HCT116 (cell line): ENCODE measurements around the gene CLRN1. TPM values are rescaled to one million over a fixed set of nuclear protein-coding genes. Genes with fewer than 3 reads are reported as not detected.

Experiments
- ATAC-seq: fragments of 200-7000 bp; cut with Tn5 transposase; 2 replicates; pipeline ENCODE4 v1.9.1; 2020; ENCODE audit warnings: mild to moderate bottlenecking, moderate library complexity
- BruUV-seq: library from RNA; stranded (reverse); fragments of 400-500 nt; replicated peaks from 2 replicates; lab custom pipeline; 2021; lab: Mats Ljungman, UMichigan
- CTCF ChIA-PET: fragments of 300-600 bp; sonication (Branson Sonifier 250); formaldehyde crosslinking; loops from one replicate; lab custom pipeline; 2021; ENCODE audit warnings: antibody characterized with exemption; lab: Charles Lee
- POLR2A ChIA-PET: fragments of 300-600, 350-600 bp; sonication (Branson Sonifier 250); formaldehyde crosslinking; loops from one replicate; lab custom pipeline; 2021; ENCODE audit warnings: antibody characterized with exemption; lab: Charles Lee
- RAD21 ChIA-PET, 2 experiments: fragments of 300-600 bp; sonication (Branson Sonifier 250); formaldehyde crosslinking; loops; one replicate each; lab custom pipeline; 2023; ENCODE audit warnings: low total read pairs in 2 of 2; ENCODE audit not compliant: uncharacterized antibody in 2 of 2, unreplicated experiment in 2 of 2, low non-redundant PET in 1 of 2; lab: Charles Lee
- DNase-seq: peaks from one replicate; pipeline ENCODE4 v3.0.0-alpha.2; 2010; ENCODE audit warnings: low read depth, low spot score
- H2AFZ ChIP-seq: fragments of 200-600 bp; shearing (Covaris generic), sonication (generic); 2 replicates; pipeline ENCODE4 v1.6.1; 2017; ENCODE audit warnings: low read depth, mixed run types, mixed read lengths, antibody characterized with exemption, low read length; ENCODE audit not compliant: poor library complexity, severe bottlenecking
- H3K27ac ChIP-seq: 2 replicates; pipeline ENCODE4 v1.5.1; 2012; ENCODE audit warnings: low read depth, low read length
- H3K27me3 ChIP-seq: fragments of 200-600 bp; sonication (generic); 2 replicates; pipeline ENCODE4 v1.6.1; 2016; ENCODE audit warnings: mixed run types, low read length, mixed read lengths; ENCODE audit not compliant: insufficient read depth
- H3K36me3 ChIP-seq, 2 experiments: fragments of 200-500 bp in 1 of 2; fragments of 200-600 bp in 1 of 2; sonication (Bioruptor generic) in 1 of 2; sonication (generic) in 1 of 2; 2 replicates each; pipeline versions ENCODE4 v1.5.1 to v1.6.1; 2014 to 2016; ENCODE audit warnings: low read length in 2 of 2, inconsistent platforms in 1 of 2, mixed read lengths in 1 of 2, mixed run types in 1 of 2; ENCODE audit not compliant: insufficient read depth in 2 of 2, control insufficient read depth in 1 of 2
- H3K4me1 ChIP-seq, 2 experiments: fragments of 200-600 bp in 1 of 2; sonication (generic) in 1 of 2; 2 replicates each; pipeline versions ENCODE4 v1.5.1 to v1.6.1; 2012 to 2017; ENCODE audit warnings: low read length in 2 of 2, inconsistent platforms in 1 of 2, mild to moderate bottlenecking in 1 of 2, mixed read lengths in 1 of 2, mixed run types in 1 of 2, moderate library complexity in 1 of 2; ENCODE audit not compliant: insufficient read depth in 2 of 2, control insufficient read depth in 1 of 2
- H3K4me2 ChIP-seq: fragments of 200-600 bp; sonication (generic); 2 replicates; pipeline ENCODE4 v1.6.1; 2017; ENCODE audit warnings: mixed run types, low read length, mixed read lengths
- H3K4me3 ChIP-seq, 2 experiments: fragments of 200-600 bp in 1 of 2; sonication (generic) in 1 of 2; replicated peaks in 1 of 2; 2 replicates each; pipeline ENCODE4 v1.5.1; 2011 to 2016; ENCODE audit warnings: low read length in 2 of 2, control low read depth in 1 of 2, low read depth in 1 of 2, mild to moderate bottlenecking in 1 of 2, mixed read lengths in 1 of 2, mixed run types in 1 of 2
- H3K79me2 ChIP-seq: fragments of 200-600 bp; sonication (generic); 2 replicates; pipeline ENCODE4 v1.6.1; 2017; ENCODE audit warnings: mild to moderate bottlenecking, mixed run types, low read length, moderate library complexity, mixed read lengths; ENCODE audit not compliant: insufficient read depth
- H3K9ac ChIP-seq: fragments of 200-600 bp; sonication (generic); 2 replicates; pipeline ENCODE4 v1.6.1; 2016; ENCODE audit warnings: low read length, mixed read lengths
- H3K9me2 ChIP-seq: fragments of 200-600 bp; sonication (generic), shearing (Covaris generic); 2 replicates; pipeline ENCODE4 v1.6.1; 2017; ENCODE audit warnings: mixed run types, mild to moderate bottlenecking, moderate library complexity; ENCODE audit not compliant: insufficient read depth
- H3K9me3 ChIP-seq, 2 experiments: fragments of 200-500 bp in 1 of 2; fragments of 200-600 bp in 1 of 2; sonication (Bioruptor generic) in 1 of 2; sonication (generic) in 1 of 2; 2 replicates each; pipeline ENCODE4 v1.6.1; 2014 to 2017; ENCODE audit warnings: low read length in 2 of 2, mixed read lengths in 2 of 2, inconsistent platforms in 1 of 2, low read depth in 1 of 2, mild to moderate bottlenecking in 1 of 2, mixed run types in 1 of 2, moderate library complexity in 1 of 2; ENCODE audit not compliant: control insufficient read depth in 1 of 2, insufficient read depth in 1 of 2
- H4K20me1 ChIP-seq: fragments of 200-600 bp; sonication (generic), shearing (Covaris generic); 2 replicates; pipeline ENCODE4 v1.6.1; 2017; ENCODE audit warnings: mixed run types, mild to moderate bottlenecking, moderate library complexity; ENCODE audit not compliant: insufficient read depth
- CBX3 ChIP-seq: IDR thresholded peaks from 2 replicates; pipeline ENCODE4 v1.6.1; 2012; ENCODE audit warnings: low read depth
- ELF1 ChIP-seq: IDR thresholded peaks from 2 replicates; pipeline ENCODE4 v1.6.1; 2012; ENCODE audit warnings: low read depth, borderline replicate concordance
- EZH2 ChIP-seq: fragments of 200-600 bp; sonication (generic); IDR thresholded peaks from 2 replicates; pipeline ENCODE4 v1.6.1; 2017; ENCODE audit warnings: antibody characterized with exemption, mixed run types
- EZH2phosphoT487 ChIP-seq: fragments of 200-600 bp; IDR thresholded peaks from 2 replicates; pipeline ENCODE4 v1.6.1; 2018; ENCODE audit warnings: antibody characterized with exemption, borderline replicate concordance
- FOSL1 ChIP-seq: IDR thresholded peaks from 2 replicates; pipeline ENCODE4 v1.6.1; 2012; ENCODE audit warnings: low read depth
- JUND ChIP-seq: IDR thresholded peaks from 2 replicates; pipeline ENCODE4 v1.6.1; 2012
- POLR2A ChIP-seq: IDR thresholded peaks from 2 replicates; pipeline ENCODE4 v1.7.0; 2011; ENCODE audit warnings: borderline replicate concordance; ENCODE audit not compliant: insufficient read depth, insufficient read length; ENCODE audit errors: extremely low read depth
- POLR2AphosphoS5 ChIP-seq: IDR thresholded peaks from 2 replicates; pipeline ENCODE4 v1.6.1; 2011; ENCODE audit warnings: mild to moderate bottlenecking, low read depth, low read length, moderate library complexity
- SIN3A ChIP-seq: IDR thresholded peaks from 2 replicates; pipeline ENCODE4 v1.6.1; 2012; ENCODE audit warnings: low read depth
- SP1 ChIP-seq: IDR thresholded peaks from 2 replicates; pipeline ENCODE4 v1.6.1; 2012; ENCODE audit warnings: low read depth
- SRF ChIP-seq: IDR thresholded peaks from 2 replicates; pipeline ENCODE4 v1.6.1; 2012; ENCODE audit warnings: low read depth
- YY1 ChIP-seq: IDR thresholded peaks from 2 replicates; pipeline ENCODE4 v1.6.1; 2011; ENCODE audit warnings: low read length, low read depth, moderate library complexity, mild to moderate bottlenecking; ENCODE audit not compliant: insufficient replicate concordance; ENCODE audit errors: extremely low read depth
- ZFX ChIP-seq: fragments of 450-650 bp; IDR thresholded peaks from 2 replicates; pipeline ENCODE4 v1.6.1; 2017
- ZNF274 ChIP-seq: fragments of 200-500 bp; sonication (Bioruptor generic); IDR thresholded peaks from 2 replicates; pipeline ENCODE4 v1.6.1; 2014; ENCODE audit warnings: mild to moderate bottlenecking, low read depth, low read length, inconsistent platforms
- intact Hi-C: fragments of 100-400 bp; cut with micrococcal nuclease; formaldehyde crosslinking; loops from 2 replicates; pipeline ENCODE4 v1.10.0; 2022
- total RNA-seq: library from RNA; stranded (reverse); gene quantifications from one replicate; pipeline ENCODE4 v1.2.1, GENCODE V29; 2021; ENCODE audit not compliant: unreplicated experiment
- TF ChIP-seq, protein P1 (sequence below): IDR thresholded peaks from 2 replicates; pipeline ENCODE4 v1.6.1; 2011; ENCODE audit warnings: mild to moderate bottlenecking, low read length, moderate library complexity; ENCODE audit not compliant: insufficient replicate concordance; ENCODE audit errors: extremely low read depth
- TF ChIP-seq, protein P2 (sequence below), 3 experiments: fragments of 200-600 bp in 1 of 3; sonication (generic) in 1 of 3; IDR thresholded peaks in 2 of 3; conservative IDR thresholded peaks in 1 of 3; 2 replicates each; pipeline ENCODE4 v1.5.1; 2012 to 2017; ENCODE audit warnings: low read depth in 2 of 3, low read length in 2 of 3, antibody characterized with exemption in 1 of 3, borderline replicate concordance in 1 of 3, control low read depth in 1 of 3, mild to moderate bottlenecking in 1 of 3, mixed read lengths in 1 of 3, mixed run types in 1 of 3, moderate library complexity in 1 of 3; ENCODE audit not compliant: insufficient read depth in 1 of 3
- TF ChIP-seq, protein P3 (sequence below): IDR thresholded peaks from 2 replicates; pipeline ENCODE4 v1.6.1; 2012; ENCODE audit warnings: low read depth
- TF ChIP-seq, protein P4 (sequence below): IDR thresholded peaks from 2 replicates; pipeline ENCODE4 v1.6.1; 2012

CLRN1 gene
- total RNA-seq, 1 experiment from 2014 or later: not detected

DNA sequence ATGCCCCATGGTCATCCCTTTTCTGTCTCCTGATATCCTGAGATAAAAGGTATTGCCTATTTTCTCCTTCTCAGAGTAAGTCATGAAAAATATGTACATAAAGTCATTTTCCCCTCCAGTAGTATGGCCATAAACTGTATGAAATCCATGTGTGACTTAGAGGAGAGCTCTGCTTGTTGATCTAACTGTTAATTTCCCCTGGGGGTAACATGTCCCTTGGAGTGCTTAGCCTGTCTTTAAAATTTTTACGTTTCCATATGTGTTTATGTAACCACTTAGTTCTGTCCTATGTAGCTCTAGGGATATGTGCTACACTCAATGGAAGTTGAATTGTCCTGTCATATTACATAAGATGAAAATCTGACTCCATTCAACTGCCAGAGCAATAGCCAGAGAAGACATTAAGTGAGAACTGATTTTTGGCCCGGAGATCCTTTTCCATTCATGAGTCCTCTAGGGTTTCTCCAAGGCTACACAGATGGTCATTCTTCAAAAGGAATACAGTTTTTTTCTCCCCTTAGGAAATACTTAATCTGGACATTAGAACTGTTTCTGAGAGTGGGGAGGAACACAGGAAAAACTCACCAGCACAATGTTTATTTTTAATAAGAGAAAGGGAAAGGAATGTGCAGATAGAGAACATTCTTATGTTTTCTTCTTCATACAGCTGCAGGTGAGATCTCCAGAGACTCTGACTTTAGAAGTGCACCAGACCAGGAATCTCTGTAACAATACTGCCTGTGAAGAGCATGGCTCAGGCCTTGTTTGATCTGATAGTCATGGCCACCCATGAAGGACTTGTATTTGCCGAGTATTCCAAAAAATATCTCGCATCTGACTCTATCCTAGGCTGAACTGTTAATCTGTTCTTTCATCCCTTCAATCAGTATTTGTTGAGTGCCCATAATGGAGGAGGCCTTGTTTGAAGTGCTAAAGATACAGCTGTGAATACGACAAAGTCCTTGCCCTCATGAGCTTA lies 29.8 kb upstream of the CLRN1 start:
- BruUV-seq: no TSS peak
- ATAC-seq: no peak
- Histone ChIP-seq H3K4me2 (no peak overlapping the region), H3K27me3 (no peaks in the 10 kb centered on the region), H3K36me3 (no peaks in the 10 kb centered on the region), H3K9me2 (no peaks in the 10 kb centered on the region), H2AFZ (no peak overlapping the region), H3K4me1 (peaks cover 0 to 8% of the 10 kb centered on the region in 2 experiments; a peak in 2 of 4 replicates), H3K27ac (no peak overlapping the region), H3K9me3 (no peaks in the 10 kb centered on the region), H4K20me1 (no peaks in the 10 kb centered on the region), H3K4me3 (no peak overlapping the region), H3K79me2 (no peaks in the 10 kb centered on the region), H3K9ac (no peak overlapping the region)
- ChIA-PET RAD21 (no interaction called here), POLR2A (no interaction called here), CTCF (no interaction called here)
- TF ChIP-seq, protein P1, sequence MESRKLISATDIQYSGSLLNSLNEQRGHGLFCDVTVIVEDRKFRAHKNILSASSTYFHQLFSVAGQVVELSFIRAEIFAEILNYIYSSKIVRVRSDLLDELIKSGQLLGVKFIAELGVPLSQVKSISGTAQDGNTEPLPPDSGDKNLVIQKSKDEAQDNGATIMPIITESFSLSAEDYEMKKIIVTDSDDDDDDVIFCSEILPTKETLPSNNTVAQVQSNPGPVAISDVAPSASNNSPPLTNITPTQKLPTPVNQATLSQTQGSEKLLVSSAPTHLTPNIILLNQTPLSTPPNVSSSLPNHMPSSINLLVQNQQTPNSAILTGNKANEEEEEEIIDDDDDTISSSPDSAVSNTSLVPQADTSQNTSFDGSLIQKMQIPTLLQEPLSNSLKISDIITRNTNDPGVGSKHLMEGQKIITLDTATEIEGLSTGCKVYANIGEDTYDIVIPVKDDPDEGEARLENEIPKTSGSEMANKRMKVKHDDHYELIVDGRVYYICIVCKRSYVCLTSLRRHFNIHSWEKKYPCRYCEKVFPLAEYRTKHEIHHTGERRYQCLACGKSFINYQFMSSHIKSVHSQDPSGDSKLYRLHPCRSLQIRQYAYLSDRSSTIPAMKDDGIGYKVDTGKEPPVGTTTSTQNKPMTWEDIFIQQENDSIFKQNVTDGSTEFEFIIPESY: no peak
- TF ChIP-seq FOSL1 (no peak), EZH2phosphoT487 (no peak), POLR2A (no peak), ZNF274 (no peak), YY1 (no peak), ELF1 (no peak), SIN3A (no peak), SRF (no peak), CBX3 (no peak), EZH2 (no peak), POLR2AphosphoS5 (no peak), ZFX (no peak), SP1 (no peak), JUND (no peak)
- TF ChIP-seq, protein P2, sequence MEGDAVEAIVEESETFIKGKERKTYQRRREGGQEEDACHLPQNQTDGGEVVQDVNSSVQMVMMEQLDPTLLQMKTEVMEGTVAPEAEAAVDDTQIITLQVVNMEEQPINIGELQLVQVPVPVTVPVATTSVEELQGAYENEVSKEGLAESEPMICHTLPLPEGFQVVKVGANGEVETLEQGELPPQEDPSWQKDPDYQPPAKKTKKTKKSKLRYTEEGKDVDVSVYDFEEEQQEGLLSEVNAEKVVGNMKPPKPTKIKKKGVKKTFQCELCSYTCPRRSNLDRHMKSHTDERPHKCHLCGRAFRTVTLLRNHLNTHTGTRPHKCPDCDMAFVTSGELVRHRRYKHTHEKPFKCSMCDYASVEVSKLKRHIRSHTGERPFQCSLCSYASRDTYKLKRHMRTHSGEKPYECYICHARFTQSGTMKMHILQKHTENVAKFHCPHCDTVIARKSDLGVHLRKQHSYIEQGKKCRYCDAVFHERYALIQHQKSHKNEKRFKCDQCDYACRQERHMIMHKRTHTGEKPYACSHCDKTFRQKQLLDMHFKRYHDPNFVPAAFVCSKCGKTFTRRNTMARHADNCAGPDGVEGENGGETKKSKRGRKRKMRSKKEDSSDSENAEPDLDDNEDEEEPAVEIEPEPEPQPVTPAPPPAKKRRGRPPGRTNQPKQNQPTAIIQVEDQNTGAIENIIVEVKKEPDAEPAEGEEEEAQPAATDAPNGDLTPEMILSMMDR (IDR thresholded peaks at IDR 0.05 in 2 of 3, conservative IDR thresholded peaks at IDR 0.05 in 1 of 3; ENCODE audit: borderline replicate concordance in 1 of 3, insufficient read depth in 1 of 3, low read depth in 2 of 3, low read length in 2 of 3): no peak
- TF ChIP-seq, protein P3, sequence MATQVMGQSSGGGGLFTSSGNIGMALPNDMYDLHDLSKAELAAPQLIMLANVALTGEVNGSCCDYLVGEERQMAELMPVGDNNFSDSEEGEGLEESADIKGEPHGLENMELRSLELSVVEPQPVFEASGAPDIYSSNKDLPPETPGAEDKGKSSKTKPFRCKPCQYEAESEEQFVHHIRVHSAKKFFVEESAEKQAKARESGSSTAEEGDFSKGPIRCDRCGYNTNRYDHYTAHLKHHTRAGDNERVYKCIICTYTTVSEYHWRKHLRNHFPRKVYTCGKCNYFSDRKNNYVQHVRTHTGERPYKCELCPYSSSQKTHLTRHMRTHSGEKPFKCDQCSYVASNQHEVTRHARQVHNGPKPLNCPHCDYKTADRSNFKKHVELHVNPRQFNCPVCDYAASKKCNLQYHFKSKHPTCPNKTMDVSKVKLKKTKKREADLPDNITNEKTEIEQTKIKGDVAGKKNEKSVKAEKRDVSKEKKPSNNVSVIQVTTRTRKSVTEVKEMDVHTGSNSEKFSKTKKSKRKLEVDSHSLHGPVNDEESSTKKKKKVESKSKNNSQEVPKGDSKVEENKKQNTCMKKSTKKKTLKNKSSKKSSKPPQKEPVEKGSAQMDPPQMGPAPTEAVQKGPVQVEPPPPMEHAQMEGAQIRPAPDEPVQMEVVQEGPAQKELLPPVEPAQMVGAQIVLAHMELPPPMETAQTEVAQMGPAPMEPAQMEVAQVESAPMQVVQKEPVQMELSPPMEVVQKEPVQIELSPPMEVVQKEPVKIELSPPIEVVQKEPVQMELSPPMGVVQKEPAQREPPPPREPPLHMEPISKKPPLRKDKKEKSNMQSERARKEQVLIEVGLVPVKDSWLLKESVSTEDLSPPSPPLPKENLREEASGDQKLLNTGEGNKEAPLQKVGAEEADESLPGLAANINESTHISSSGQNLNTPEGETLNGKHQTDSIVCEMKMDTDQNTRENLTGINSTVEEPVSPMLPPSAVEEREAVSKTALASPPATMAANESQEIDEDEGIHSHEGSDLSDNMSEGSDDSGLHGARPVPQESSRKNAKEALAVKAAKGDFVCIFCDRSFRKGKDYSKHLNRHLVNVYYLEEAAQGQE: no peak
- TF ChIP-seq, protein P4, sequence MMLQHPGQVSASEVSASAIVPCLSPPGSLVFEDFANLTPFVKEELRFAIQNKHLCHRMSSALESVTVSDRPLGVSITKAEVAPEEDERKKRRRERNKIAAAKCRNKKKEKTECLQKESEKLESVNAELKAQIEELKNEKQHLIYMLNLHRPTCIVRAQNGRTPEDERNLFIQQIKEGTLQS: no peak
- no peak for DNase-seq
- intact Hi-C loops: no loop called here
